ENCODE results near the gene GALNT15.
A peak's percentile ranks its signal among the peaks of the same experiment; 100 is the strongest.

GALNT15 gene

GRCh38 chr3:16189201-16189600 is 14.7 kb downstream of the GALNT15 start:
- no peak for DNase-seq

DNA sequence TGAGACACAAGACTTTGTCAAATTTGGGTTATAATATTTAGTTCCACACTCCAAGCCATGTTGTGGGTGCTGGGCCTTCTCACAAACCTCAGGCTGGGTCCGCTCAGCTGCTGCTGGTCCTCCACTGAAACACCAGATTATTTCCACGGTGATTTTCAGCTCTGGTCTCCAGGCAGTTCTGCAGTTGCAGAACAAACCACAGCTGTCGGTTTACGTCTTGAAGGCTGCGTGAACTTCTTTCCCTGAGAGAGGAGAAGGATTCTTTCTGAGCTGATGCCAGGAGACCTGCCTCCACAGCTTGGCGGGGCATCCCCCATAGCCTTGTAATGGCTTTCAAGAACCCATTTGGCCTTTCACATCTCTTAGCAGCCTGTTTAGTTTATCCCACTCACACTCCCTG is 16.2 kb downstream of the GALNT15 start:
- no peak for DNase-seq

GRCh38 chr3:16191591-16191990 is 17.1 kb downstream of the GALNT15 start:
- no peak for DNase-seq

GRCh38 chr3:16192176-16192811 is 17.8 kb downstream of the GALNT15 start:
- no peak for DNase-seq

- no peak for DNase-seq
These were observed 23.9 kb downstream of the GALNT15 start for GRCh38 chr3:16198427-16198826.

GRCh38 chr3:16199769-16200168 is 25.3 kb downstream of the GALNT15 start:
- no peak for DNase-seq

DNA sequence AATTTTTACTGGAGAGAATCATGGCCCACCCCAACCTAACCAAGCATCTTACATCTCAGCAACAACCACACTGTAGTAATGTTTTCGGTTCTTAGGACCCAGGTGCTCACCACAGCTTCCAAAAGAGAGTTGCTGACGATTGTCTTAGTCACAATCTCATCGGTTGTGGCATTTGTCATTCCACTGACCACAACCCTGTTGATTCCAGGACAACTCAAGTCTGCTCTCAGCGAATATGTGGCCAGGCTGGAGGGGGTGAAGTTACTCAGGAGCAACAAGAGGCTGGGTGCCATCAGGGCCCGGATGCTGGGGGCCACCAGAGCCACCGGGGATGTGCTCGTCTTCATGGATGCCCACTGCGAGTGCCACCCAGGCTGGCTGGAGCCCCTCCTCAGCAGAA is 25.9 kb downstream of the GALNT15 start:
- DNase-seq: no peak

GRCh38 chr3:16203031-16203430 is 28.6 kb downstream of the GALNT15 start:
- no peak for DNase-seq

DNA sequence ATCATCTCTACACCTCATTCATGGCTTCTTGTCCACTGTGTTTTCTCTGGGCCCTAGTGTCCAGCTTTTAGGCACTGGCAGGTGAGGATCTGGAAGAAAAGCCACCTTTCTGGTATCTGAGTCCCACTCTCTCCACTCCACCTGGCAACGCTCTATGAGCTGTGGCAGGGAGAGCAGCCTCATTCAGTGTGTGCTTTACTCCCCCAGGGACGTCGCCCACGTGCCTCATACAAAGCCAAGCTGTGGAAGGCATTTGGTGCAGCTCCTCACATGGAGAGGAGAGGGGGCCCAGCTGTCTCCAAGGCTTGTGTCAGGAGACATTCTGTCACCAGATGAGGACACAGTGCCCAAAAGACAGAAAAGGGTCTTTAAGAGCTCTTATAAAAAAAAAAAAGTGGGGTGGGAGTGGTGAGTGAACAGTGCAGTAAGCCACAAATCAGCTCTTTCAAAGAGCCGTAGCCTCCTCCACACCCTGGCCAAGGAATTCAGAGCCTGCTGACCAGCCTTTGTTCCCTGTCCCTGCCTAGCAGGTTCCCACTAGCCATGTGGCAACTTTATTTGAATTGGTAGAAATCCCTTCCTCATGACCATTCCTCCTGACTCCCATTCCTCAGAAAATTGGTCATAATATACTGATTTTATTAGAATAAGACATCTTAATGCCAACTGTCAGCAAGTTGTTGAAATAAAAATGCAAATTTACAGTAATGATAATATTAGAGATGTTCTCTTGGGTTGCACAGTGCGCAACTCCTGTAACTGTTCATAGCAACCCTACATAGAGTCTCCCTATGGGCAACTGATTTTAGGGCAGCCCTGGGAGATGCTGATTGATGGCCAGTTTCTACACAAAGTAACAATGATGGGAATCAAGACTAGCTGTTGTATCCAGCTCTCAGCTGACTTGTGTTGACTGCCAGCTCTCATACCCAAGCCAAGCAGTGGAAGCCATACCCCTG is 29.5 kb downstream of the GALNT15 start:
- peak in 1 of 2 donors; percentile 15 for DNase-seq

- no peak for DNase-seq
These were observed 30.3 kb downstream of the GALNT15 start for GRCh38 chr3:16204751-16205150.

DNA sequence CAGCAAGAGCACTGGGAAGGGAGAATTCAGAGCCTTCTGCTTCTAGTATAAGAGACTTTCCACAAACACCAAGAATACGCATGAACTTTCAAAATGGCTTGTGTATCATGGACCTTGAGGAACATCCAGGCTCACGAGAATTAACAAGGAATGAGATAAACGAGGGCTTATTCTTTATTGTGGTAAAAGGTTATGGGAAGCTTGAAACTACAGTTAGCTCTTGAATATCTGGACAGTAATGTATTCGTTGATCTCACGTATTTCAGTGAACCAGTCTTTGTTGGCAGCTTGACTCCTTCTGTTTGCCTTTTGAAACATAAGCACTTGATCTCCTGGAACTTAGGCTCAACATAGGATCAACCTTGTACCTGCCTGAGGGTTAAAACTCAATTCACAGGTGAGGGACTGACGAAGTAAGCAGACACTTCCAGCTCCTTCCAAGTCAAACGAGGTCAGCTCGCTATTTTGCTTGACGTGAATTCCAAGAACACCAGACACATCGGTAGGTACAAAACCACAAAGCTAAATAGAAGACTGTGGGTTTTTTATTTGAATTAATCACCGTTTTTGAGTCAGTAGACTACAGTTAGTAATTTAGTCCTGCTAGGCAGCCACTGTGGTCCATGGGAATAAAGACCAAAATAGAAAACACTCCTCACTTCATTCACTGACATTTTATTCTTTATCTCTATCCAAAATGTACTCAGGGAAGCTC is 30.8 kb downstream of the GALNT15 start:
- DNase-seq: no peak

DNA sequence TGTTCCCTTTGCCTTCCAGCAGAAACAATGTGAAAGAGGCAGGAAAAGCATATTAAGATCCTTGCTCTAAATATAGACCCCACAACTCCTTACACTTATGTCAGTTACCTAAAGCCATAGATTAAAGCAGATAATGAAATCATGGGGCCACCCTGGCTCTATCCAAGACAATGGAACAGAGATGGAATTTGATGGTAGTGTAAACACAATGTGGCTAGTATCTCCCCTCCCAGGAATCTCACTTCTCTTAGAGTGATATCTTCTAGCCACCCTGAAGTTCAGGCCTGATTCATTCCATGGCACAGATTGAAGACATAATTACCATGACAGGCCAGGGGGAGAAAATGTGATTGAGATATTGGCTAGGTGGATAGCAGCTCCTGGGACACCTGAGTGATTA is 32.6 kb downstream of the GALNT15 start:
- DNase-seq: no peak

- no peak for DNase-seq
These were observed 36.9 kb downstream of the GALNT15 start for GRCh38 chr3:16211176-16211904.

DNA sequence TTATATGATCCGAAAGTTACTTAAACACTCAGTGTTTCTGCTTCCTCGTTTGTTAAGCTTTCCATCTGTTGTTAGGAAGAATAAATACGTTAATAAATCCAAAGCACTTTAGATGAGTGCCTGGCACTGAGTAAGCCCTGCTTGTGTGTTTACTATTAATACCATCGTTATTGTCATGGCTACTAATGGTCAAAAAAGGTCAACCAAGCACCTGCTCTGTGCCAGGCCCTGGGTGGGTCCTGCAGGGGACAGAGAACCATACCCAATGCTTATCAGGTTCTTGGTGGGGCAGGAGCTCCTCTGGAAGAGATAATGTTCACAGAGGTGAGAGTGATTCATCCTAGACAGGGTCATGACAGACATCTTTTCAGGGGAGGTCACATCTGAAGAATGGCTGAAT is 39.9 kb downstream of the GALNT15 start:
- DNase-seq: no peak

- no peak for DNase-seq
These were observed 42.0 kb downstream of the GALNT15 start for GRCh38 chr3:16216373-16216935.

DNA sequence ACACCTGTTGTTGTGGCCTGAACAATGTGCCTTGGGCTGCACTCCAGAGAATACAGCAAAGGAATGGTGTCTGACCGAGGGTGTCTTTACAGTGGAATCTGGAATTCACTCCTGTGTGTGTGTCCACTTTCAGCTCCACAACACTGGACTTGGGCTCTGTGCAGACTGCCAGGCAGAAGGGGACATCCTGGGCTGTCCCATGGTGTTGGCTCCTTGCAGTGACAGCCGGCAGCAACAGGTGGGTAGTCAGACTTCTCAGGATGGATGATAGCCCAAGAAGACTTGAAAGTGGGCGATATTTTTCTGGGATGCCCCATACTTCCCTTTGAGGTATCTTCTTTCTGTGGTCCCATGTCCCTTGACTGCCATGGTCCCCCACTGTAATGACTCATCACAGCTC is 45.3 kb downstream of the GALNT15 start:
- no peak for DNase-seq

- no peak for DNase-seq
These were observed 47.5 kb downstream of the GALNT15 start for GRCh38 chr3:16221990-16222389.

DNA sequence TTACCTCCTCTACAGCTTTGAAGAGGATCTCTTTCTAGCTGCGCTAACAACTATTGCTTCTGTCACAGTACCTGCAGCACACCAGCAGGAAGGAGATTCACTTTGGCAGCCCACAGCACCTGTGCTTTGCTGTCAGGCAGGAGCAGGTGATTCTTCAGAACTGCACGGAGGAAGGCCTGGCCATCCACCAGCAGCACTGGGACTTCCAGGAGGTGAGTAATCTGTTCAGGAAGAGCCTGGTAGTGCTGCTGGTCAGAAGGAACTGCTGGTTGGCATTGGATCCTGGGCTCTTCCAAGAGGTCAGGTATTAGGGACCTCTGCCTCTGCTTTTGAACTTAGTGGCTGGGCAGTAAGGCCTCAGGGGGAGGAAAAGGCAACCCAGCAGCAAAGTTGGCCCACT is 48.1 kb downstream of the GALNT15 start:
- no peak for DNase-seq

DNA sequence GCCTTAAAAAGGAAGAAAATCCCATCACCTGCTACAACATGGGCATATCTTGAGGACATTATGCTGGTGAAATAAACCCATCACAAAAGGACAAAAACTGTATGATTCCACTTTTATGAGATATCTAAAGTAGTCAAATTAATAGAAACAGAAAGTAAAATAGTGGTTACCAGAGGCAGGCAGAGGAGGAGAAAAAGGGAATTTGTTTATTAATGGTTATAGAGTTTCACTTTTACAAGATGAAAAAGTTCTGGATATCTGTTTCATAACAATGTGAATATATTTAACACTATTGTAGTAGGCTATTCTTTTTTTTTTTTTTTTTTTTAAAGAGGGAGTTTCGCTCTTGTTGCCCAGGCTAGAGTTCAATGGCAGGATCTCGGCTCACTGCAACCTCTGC is 49.8 kb downstream of the GALNT15 start:
- no peak for DNase-seq

DNA sequence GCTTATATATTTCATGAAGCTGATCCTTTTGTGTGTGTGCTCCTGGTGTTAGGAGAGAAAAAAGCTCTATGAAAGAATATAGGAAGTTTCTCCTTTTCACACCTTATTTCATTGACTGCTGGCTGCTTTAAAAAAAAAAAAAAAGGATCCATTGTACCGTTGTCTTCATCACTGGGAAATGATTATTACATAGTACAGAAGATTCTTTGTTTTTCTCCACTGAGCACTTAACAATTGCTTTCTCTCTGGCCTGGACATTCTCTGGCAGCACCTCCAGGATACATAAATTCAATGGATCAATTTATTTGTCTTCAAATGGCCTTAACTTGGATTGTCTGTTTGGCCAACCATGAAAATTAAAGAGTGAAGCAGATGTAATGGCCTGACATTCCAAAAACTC is 53.1 kb downstream of the GALNT15 start:
- no peak for DNase-seq

DNA sequence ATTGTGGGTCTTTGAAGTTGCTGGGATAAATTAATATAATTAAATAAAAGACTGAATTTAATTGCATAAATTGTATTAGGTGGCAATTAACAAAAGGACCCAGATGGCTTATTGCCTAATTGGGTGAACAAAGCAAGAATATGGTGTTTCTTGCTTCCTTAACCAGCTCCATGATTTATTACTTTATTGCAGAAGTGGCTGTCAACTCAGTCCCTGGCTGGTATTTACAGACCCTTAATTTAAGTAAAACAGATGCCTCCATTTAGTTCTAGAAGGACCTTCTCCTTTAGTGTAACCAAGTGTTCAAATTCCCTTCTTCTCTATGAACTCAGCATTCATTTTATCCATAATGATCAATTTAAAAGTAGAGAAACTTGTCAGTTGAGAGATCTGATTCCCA is 55.2 kb downstream of the GALNT15 start:
- DNase-seq: no peak

- DNase-seq: no peak
These were observed 57.5 kb downstream of the GALNT15 start for GRCh38 chr3:16231983-16232382.

DNA sequence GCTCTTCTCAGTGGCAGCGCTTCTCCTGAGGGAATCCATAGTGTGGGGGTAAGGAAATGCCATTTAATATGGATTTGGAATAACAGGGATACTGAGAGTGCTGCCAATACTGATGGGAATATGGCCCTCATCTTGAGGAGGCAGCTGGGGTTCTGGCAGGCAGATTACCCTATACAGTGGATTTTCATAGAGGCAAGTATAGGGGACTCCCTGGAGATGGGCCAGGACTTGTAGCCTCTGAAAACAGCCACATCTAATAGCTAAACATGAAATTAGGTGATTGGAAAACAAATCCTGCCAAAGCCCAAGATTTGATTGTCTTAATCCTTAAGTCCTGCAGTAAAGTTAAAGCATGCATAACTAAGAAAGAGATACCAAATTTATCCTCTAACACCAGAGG is 59.3 kb downstream of the GALNT15 start:
- no peak for DNase-seq
